Thyroid gland (tissue), 4 donors: ENCODE measurements around the gene PRPF19.

ENCODE experiments used
- CTCF ChIP-seq, 6 experiments: fragments of 200-600 bp in 3 of 6; fragments of 450-650 bp in 3 of 6; sonication (generic) in 3 of 6; IDR thresholded peaks; one replicate each; pipeline ENCODE4 v1.5.1; 2016 to 2019; ENCODE audit warnings: antibody characterized with exemption in 6 of 6, mild to moderate bottlenecking in 2 of 6, inconsistent platforms in 1 of 6, moderate library complexity in 1 of 6
- POLR2A ChIP-seq, 2 donors: fragments of 450-650 bp; IDR thresholded peaks; one replicate each; pipeline ENCODE4 v1.6.1; 2017; ENCODE audit warnings: antibody characterized with exemption in 2 of 2, mild to moderate bottlenecking in 2 of 2, moderate library complexity in 1 of 2

GRCh38 chr11:60942970-60943565 lies 36.7 kb upstream of the PRPF19 start:
- TF ChIP-seq CTCF (IDR thresholded peaks at IDR 0.05) = no peak
- TF ChIP-seq POLR2A (IDR thresholded peaks at IDR 0.05) = no peak
